GM18868 (cell line): Measurements from ENCODE around the gene CHST13.

Source experiments
- ATAC-seq: cut with Tn5 transposase; IDR thresholded peaks from one replicate; pipeline ENCODE4 v1.9.1; 2021; ENCODE audit warnings: mild to moderate bottlenecking, moderate library complexity; ENCODE audit not compliant: unreplicated experiment

CHST13 gene

DNA sequence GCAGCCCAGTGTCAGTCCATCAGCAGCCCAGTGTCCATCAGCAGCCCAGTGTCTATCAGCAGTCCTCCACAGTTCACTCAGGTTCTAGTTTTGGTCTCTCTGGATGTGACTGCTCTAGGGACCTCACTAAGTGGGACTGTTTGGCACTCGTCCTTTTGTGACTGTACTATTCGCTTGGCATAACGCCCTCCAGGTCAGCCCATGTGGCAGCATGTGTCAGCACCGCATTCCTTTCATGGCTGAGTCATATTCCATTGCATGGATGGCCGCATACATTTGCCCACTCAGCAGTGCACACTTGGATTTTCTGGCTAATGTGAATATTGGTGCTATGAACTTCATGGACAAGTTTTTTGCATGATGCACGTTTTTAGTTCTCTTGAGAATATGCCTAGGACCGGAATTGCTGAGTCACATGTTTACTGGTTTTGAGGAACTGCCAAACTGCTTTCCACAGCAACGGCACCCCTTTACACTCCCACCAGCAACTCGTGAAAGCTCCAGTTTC, 16.4 kb downstream of the CHST13 start:
- ATAC-seq, result no peak

DNA sequence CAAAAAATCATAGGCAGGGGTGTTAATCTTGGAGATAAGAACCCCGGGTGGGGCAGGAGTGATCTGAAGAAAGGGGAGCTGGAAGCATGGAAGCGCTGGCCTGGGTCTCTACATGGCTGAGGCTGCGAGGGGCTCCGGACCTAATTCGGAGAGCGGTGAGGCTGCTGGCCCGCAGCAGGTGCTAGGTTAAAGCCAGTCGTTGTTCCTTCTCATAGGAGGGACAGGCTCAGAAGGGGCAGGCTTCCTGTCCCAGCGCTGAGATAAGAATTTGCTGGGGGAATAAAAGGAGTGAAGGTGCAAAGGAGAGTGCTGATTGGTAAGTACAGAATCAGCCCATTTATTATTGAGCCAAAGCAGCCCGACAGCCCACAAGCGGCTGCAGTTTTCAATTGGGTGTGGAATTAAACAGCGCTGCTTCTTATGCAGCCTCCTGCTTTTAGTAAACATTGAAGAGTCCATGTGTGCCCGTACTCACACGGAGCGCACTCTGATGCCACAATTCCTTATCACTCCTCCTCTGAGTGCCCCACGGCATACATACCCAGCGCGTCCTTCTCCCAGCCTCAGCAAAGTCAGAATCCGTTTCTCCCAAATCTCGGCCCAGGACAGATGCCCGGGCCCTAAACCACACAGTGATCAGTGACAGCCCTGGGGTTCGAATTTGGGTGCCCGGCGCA, 17.1 kb downstream of the CHST13 start:
- ATAC-seq, result no peak

DNA sequence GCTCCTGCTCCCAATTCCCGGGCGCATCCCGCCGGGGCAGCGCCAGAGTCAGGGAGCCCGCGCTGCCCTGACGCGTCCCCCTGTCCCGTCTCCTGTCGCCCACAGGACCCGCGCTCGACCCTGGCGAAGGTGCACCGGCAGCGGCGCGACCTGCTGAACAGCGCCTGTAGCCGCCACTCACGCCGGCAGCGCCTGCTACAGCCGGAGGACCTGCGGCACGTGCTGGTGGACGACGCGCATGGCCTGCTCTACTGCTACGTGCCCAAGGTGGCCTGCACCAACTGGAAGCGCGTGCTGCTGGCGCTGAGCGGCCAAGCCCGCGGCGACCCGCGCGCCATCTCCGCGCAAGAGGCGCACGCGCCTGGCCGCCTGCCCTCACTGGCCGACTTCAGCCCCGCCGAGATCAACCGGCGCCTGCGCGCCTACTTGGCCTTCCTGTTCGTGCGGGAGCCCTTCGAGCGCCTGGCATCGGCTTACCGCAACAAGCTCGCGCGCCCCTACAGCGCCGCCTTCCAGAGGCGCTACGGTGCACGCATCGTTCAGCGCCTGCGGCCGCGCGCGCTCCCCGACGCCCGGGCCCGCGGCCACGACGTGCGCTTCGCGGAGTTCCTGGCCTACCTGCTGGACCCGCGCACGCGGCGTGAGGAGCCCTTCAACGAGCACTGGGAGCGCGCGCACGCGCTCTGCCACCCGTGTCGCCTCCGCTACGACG, 17.8 kb downstream of the CHST13 start:
- no peak for ATAC-seq

DNA sequence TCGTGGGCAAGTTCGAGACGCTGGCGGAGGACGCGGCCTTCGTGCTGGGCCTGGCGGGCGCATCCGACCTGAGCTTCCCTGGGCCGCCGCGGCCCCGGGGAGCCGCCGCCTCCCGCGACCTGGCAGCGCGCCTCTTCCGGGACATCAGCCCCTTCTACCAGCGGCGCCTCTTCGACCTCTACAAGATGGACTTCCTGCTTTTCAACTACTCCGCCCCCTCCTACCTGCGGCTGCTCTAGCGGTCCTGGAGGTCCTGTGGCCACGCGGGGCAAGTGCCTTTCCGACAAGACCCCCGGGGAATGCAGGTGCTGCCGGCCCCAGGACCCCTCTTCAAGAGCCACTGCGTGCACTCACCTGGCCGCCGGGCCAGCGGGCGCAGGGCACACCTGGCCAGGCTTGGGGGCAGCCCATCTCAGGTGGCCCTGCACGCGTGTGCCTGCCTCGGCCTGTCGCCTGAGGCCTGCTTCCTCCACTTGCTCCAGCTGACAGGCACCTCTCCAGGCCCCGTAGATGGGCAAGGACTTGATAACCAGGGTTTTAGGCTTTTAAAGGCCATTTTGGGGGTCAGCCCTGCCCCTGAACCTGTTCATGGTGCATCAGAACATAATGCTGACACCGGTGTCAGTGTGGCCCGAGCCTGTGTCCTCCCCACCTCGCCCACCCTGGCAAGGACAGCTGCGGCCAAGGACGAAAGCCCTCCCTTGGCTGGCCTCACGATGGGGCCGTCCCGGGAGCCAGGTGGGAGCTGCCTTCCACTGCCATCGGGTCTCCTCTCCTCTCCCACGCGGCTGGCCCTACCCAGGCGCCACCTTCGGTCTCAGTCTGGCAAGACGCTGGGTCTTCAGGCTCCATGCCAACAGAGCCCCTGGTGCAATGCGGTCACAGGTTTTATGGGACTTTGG, 18.6 kb downstream of the CHST13 start:
- no peak for ATAC-seq

DNA sequence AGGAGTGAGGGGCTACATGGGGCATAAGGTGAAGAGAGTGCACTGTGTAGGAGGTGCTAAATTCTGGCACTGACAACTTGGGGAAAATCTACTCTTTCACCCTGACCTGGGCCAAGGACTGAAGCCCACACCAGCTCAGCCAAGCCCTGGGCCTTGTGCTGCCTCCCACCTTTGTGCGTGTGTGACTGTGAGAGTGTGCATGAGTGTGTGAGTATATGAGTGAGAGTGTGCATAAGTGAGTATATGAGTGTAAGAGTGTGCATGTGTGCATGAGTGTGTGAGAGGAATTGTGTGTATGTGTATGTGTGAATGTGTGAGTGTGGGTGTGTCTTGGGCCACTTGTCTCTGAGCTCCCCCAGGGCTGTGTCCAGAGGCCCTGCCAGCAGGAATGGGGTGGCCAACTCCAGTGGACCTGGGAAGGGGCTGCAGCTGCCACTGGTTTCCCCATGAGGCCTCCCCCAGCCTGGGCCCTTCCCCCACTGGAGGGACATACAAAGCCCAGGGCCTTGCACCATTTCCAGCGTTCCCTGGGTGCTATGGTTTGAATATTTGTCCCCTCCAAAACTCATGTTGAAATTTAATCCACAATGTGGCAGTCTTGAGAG, 19.6 kb downstream of the CHST13 start:
- ATAC-seq, result no peak

DNA sequence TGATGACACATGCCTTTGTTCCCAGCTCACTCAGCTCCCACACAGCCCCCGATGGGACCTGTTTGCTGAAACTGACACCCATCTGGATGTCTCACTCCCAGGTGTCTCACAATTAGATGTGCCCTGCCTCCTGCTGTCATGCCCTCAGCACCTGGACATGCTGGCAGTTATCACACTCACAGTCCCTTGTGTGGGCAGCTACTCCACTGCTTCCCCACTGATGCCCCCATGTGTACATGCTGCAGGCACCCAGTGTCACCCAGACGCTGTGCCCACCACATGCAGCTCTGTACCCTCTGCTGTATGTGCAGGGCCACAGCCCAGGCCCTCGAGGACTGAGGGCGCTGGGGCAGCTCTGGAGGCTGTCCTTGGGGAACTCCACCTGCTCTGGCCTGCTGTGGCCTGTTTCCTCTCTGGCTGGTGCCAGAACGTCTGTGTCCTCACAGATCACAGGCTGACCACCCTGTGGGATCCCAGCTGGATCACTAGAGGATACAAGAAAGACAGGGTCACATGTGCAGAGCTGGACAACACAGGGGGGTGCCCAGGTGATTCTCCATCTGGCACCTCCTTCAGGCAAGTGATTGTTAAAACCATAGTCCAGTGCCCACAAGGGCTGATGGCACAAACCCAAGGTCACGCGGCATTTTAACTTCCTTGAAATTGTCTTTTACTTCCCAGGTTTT, 20.8 kb downstream of the CHST13 start:
- no peak for ATAC-seq

DNA sequence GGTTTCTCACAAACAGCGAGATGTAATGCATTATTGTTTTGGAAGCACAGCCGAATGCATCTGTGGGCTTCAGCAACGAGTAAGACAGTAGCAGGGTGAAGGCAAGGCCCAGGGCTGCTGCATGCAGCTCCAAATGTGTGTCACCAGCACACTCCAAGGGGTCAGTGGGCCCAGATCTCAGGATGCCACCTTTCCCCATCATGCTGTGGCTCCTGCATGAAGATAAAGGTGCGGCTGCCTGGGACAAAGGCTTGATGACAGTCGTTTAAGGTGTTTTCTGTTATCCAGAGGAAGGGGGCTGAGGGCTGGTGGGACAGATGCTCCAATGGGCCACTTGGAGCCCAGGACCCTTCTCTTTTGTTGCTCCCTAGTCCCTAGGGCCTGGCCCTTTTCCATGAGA, 21.6 kb downstream of the CHST13 start:
- no peak for ATAC-seq

DNA sequence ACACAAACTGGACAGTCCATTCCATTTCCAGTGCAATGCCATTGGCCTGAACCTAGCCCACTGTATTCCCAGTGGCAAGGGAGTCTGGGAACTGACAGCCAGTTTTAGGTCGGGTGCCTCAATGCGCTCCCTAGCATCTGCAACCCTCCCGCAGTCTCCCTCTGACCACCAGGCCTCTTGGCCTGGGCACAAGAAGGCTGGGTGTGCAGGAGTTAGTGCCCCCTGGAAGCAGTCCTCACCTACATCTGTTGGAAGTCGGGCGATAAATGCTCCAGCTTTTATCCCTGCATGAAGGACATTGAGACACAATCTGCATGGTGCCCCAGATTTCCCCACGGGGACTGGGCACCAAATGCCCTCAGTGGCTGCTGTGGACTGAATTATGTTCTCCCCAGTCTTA, 22.1 kb downstream of the CHST13 start:
- ATAC-seq, result no peak

DNA sequence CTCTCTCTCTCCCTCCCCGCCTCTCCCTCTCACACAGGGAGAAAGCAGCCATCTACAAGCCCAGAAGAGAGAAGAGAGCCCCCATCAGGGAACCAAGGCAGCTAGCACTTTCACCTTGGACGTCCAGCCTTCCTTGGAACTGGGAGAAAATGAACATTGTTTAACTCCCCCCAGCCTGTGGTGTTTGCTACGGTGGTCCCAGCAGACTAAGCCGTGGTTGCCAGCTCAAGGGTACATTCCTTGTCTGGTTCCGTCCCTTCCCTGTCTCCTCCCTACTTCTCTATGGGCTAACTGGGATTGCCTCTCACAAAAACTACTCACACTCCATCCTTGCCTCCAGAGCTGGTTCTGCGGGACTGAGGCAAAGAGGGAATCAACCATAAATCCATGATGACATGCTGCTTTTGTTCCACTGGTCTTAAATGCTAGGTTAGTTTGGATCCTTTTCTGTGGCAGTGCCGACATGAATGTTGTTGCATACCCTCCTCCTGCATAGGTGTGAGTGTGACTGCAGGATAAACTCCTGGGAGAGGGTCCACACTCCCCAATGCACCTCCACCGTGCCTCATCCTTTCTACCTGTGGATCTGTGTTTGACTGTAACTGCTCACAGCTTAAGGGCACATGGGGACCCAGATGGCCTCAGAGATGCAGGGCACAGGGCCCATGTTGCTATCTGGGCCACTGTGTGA, 22.7 kb downstream of the CHST13 start:
- ATAC-seq, result no peak

DNA sequence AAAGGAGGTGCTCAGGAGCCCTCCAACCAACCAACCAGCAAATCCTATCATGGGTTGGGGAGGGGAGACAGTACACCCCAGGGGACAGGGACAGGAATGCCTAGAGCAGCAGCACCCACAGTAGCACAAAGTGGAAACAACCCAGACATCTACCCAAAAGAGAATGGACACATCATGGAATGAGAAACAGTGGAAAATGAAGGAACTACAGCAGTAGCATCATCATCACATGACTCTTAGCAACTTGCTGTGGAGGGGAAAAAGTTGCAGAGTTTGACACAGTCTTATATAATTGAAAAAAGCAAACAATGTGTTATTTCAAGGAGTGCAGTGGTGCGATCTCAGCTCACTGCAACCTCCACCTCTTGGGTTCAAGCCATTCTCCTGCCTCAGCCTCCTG, 23.8 kb downstream of the CHST13 start:
- ATAC-seq, result no peak

DNA sequence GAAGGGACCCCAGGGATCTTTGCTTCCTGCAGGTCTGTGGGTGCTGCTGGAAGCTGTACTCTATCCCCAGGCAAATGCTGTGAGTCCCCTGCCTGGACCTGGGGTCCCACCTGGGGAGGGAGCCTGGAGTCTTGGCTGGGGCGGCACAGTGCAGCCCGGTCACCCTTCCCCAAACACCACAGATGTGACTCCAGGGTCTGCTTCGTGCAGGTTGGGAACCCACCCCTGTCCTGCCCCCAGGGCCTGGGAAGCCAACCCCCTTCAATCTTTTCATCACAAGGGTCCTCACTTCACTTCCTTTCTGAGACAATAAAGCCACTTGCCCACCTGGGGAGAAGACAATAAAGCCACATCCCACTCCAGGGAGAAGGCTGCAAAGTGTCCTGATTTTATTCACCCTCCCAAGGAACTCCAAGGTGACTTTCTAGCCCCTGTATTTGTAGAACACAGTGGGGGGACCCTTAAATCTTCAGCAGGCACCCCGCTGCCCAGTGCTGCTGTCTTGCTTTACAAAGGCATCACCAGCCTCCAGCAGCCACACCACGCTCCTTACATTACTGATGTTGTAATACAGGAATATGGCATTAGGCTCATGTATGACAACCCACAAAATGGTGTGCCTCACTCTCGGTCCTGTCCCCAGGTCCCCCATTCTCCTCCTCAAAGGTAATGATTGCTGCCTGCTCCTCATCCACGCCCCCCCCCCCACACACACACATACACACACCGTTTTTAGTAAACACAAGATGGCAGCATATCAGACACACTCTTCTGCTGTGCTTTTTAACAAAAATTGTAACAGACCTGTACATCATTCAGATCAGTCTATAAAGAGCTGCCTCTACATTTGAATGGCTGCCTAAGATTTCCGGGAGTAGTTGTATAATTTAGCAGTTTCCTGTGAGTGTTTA, 24.9 kb downstream of the CHST13 start:
- no peak for ATAC-seq

DNA sequence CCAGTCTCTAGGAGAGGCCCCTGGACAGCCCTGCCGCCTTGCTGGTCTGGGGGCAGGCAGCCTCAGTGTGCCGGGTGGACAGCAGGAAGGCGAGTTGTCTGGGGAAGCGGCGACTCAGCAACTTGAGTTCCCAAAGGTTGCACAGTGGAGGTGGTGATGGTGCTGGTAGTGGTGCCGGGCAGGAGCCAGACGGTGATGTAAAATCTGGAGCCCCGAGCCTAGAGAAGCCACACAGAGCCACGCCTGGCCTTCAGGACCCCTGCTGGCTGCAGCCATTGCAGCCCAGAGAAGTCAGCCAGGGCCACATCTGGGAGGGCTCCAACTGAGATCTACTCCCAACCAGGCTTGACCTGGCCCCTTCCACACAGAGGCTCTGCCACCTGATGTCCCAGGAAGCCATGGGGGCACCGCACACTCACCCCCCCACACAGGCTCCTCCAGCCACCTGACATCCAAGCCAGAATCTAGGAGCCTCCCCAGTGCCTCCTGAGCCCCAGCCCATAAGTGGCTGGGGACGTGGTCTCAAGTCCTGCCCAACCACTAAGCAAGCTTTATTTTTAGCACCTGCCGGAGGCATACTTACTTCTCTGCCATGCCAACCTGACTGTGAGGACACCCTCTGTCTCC, 26.0 kb downstream of the CHST13 start:
- ATAC-seq, result no peak

DNA sequence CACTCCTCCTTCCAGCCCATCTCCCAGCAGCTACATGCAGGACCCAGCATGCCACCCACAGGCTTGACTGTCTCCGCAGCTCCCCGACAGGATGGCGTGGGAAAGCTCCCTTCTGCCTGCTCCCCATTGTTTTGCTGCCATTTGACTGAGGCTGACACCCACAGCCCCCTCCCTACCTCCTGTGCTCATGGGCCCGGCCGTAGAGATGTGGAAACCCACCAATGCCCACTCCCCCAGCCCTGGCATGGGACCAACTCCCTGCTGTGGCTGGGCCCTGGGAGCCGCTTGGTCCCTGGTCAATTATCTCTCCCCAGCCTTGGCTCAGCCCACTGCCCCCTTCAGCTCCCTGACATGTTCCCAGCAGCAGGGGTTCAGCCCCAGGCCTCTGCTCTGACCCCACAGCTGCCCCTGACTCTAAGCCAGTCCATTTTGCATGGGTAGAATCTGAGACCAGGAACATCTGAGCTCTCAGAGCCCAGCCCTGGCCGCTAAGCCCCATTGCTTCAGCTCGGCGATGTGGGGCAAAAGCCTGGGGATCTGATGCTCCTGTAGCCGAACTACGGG, 26.6 kb downstream of the CHST13 start:
- ATAC-seq, result no peak

DNA sequence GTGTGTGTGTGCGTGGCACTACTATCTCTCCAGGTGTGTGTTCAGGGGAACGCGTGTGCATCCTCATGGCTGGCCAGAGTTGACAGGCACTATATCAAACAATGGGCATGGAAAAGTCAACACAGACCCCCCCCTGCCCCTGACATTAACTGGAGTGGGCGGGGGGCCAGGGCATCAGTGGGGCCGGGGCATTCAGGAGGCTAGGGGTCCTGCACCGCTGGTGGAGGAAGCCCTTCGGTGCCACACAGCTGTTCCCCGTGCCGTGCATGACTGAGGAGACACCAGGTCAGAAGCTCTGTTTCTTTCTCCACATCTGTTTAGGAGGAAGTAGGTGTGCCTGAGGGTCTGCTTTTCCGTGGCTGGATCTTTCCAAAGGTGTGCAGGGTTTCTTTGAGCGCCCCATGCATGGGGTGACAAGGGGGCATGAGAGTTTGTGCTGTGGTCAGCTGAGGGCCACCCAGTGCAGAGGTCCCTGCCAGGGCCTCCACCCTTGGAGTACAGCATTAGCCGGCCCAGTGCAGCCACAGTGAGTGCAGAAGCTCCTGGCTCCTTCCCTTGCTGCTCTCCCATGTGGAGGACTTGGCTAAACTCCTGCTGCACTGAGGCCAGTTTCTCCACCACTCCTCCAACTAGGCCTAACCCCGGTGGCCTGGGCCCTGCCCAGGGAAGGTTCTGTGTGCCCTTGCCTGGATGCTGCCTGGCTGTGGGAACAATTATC, 27.3 kb downstream of the CHST13 start:
- ATAC-seq, result no peak

DNA sequence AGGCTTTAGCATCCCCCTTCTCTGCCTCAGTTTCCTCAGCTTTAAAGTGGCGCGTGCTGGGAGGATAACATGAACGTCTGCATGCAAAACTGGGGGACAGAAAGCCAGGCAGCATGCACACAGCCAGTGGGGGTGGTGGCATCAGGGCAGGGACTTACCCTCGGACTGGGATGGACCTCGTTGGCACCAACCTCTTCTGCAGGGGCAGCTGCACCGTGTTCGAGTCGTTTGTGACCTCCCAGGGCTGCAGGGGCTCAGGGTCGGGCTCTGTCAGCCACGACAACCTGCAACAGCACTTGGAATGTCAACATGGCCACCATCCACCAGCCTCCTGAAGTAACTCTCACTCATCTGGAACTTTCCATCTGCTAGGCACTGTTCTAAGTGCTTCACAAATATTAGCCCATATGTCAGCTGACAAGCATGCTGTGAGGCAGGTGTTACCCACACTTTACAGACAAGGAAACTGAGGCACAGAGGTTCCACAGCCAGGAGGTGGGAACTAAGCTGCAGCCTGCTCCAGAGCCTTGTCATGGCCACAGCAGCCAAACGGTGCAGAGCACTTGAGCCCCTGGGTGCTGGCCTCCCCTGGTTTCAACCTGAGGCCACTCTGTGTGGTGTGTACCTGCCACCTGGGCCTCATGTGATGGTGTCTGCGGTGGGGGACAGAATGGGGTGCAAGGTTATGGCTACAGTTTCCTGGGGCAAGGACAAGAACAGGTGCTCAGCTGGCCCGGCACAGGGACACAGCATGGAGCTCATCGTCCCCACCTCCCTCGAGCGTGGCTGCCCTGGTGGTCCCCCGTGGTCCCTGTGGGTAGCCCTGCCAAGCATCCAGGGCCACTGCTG, 28.1 kb downstream of the CHST13 start:
- no peak for ATAC-seq

DNA sequence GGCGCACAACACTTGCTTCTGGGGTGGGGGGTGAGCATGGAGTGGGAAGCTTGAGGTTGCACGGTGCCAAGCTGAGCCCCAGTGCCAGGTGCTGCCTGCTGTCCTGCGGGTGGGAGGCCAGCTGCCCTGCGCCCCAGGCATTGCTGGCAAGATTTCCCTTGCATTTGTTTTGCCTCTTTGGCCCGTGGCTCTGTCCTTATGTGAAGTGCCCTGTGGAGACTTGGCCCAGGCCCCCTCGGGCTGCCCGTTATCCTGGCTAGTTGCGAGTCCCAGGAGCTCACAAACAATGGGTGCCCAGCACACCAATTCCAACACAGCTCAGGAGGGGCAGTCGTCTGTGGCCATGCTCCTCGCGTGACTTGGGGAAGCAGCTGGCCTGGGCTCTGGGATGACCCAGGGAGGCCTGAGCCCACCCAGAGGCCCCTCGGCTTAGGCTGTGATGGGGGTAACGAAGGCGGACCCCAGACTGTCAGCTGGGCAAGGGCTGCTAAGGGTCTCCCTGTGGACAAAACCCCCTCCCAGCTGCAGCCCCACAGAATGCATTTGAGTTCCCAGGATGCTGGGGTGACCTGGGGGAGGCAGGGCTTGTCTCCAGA, 28.8 kb downstream of the CHST13 start:
- no peak for ATAC-seq
